Activated T-cell treated with anti-CD3 and anti-CD28 coated beads for 48 hours (primary cell): Measurements from ENCODE around the gene ACOT7.

Source experiments
- DNase-seq: peaks from one replicate; pipeline ENCODE4 v3.0.0-alpha.2; 2020; ENCODE audit warnings: low read depth

ACOT7 gene

DNA sequence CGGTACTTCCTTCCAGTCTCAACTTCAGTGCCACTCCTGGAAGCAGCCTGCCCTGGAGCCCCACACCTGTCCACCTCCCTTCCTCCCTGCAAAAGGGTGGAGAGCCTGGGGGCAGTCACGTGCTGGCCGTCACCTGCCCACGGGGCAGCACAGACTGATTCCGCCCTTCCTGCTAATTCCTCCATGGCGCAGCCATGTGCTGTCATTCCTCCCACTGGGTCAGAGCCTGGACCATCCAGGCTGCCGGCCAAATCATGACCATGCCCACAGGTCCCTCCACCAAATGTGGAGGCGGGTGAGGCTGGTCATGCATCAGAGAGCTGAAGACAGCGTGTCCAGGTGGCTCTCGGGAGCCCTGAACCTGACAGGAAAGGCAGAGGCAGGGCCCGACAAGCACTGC, 108.2 kb downstream of the ACOT7 start:
- no peak for DNase-seq

DNA sequence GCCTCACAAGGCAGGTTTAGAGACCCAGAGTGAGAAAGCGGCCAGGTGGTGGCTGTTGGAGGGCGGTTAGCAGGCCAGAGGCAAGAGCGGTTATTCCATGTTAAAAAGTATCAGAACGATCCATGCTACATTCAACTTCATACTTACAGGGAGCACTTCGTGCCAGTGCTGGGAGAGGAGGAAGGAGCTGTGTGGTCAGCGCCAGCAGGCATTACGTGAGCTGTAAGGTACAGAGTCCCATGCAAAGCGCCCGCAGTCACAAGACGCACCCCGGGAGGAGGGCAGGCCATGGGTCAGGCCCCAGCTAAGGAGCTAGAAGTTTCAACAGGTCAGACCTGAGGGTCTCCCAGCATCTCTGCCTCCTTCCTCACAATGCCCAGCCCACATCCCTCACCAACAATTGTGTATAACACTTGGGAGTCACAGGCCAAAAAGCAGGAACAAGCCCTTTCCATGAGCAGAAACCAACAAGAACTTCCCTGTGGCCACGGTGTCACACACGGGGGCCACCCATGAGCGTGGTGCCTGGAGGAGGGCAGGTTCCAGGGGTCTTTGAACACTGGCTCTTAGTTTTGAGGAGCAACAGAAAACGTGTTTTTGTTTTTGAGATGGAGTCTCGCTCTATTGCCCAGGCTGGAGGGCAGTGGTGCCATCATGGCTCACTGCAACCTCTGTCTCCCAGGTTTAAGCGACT, 110.8 kb downstream of the ACOT7 start:
- DNase-seq, result no peak

DNA sequence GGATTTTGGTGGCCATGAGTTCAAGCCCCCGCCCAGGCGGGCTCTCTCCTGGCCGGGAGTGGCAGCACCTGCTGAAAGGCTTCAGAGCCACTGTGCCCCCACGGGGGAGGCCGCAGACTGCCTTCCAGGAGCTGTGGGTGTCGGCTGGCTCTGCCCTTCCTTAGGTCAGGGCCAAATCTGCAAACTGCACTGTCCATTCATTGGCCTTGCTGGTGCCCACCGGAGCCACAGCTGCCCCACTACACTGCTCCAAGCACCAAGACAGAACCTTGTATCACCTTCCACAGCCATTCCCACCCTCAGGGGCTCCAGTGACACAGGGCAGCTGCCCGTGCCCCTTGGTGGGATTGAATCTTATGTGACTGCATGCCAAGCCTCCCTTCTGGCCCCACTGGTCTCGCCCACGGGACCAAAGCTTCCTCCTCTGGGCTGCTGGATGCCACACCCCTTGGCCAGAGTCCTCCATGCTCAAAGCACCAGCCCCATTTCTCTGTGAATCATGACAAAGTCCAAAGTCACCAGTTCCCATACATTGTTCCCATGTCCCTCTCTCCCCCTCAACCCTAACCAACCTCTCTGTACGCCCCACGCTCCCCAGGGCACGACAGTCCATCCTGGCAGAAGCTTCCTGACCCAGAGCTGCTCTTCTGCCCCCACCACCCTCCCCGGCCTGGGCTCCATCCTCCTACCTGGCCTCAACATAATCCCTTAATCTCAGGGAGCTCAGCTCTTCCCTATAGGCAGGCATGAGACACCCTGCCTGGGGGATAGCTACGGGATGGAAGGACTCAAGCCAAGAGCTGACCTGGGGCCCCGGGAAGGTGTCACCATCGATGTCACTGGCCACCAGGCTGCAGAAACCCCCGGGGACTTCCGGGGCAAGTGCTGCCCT, 111.8 kb downstream of the ACOT7 start:
- DNase-seq, result no peak

DNA sequence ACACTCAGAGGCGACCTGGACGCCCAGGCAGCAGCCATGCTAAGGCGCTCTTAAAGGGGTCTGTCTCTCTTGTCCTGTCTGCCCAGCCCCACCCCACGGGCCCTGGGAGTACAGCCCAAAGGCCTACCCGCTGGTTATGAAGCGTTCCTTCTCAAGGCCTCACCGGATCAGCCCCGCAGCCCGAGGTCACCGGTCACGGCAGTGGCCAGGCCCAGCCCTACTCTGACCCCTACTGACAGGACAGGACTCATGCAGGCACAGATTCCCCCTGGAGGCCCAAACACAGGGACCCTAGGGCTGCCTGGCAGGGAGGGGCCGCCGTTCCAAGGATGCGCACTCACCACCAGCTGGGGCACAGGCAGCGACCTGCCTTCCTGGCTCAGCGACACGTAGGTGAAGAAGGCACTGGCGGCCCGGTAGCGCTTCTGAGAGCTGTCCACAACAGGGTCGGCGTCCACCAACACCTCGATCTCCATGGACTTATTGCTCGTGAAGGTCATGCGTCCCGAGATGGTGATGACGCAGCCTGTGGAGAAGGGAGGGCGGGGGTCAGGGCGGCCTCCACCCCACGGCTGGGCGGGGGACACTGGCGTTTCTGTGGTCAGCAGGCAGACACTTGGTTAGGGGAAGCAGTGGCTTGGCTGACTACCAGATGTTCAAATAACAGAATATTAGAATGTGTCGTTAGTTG, 112.7 kb downstream of the ACOT7 start:
- DNase-seq, result no peak

DNA sequence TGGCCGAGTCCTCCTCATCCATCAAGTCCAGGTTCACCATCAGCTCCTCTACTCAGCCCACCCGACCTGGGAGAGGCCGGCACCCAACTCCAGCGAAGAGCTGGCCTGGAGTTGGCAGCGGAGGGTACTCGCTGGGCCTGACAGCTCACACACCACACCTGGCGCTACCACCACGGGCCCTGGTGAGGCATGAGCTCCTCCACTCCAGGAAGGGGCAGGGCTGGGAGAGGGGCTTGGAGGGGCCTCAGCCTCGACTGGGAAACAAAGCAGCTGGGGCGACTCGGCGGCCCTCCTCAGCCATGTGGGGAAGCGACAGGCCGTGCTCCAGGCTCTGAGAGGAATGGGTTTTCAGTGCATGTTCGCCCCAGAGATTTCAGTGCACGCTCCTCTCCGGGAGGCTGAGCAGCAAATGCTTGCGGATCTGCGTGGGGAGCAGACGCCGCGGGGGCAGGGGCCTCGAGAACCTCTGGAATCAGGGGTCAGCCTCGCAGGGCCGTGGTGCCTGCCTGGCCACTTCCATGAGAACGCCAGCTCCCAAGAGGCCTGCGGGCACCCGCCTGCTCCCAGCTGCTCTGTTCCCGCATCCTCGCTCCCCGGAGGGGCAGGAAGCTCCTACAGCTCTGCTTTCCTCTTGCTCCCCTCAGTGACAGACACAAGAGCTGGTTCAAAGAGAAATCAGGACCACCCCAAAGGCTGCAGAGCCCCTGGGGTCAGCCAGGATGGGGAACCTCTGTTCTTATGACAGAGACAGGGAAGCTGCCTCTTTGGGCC, 113.8 kb downstream of the ACOT7 start:
- no peak for DNase-seq

DNA sequence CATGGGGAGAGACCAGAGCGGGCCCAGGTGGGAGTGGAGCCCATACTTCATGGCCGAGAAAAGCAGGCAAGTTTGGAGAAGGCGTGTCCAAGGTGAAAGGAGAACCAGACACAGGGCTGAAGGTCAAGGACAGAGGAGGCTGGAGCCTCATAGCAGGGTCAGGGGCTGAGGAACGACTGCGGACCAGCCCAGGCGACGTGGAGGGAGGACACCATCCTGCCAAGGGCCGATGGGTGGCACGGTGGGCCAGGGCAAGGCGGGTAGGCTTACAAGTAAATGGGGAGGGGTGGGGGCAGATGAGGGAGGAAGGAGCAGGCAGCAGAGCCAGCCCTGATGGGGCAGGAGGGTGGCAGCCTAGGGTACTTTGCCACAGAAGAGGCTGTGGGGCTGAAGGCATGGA, 114.5 kb downstream of the ACOT7 start:
- DNase-seq, result no peak

DNA sequence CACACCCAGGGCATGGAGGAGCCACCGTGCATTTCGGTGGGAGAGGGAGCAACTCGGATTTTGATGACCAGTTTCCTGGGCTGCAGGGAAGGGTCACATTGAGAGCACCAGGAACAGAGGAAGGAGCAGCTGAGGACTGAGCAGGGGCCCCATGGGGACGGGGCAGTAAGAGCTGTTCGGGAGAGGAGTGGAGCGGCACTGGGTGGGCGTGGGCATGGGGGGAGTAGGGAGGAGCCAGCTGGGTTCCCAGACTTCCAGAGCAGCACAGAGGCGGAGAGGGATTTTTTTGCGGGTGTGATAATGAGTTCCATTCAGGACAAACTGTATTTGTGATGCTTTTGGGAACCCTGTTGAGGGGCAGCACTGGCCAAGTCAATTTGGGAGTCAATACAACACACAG, 115.3 kb downstream of the ACOT7 start:
- DNase-seq, result no peak

DNA sequence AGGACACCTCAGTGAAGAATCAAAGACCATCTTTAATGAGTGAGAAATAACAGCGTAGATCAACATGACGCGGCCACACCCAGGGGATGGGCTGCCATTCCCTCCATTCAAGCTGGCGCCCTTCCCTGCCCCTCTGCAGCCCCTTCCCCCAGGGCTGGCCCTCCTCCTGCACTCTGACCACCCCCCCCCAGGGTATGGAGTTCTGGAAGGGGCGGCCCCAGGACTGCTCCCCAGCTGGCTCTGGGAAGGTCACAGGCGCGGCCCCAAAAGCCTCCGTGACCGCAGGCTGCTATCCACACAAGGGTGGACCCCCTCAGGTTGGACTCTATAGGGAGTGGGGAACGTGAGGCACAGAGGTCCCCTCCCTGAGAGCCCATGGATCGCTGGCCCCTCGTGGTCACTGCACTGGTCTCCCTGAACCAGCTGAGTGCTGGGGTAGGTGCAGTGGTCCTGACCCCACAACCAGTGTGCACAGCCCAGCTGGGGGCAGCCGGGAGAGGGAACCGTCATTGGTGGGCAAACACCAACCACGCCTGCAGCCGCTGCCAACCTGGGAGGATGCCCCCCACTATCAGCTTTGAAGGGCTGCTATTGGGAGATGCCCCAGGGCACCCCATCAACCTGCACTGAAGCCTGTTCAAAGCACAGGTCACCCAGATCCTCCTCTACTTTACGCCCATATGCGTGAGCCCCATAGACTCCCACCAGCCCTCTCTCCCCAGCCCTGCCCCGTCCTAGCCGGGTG, 116.6 kb downstream of the ACOT7 start:
- DNase-seq, result no peak

DNA sequence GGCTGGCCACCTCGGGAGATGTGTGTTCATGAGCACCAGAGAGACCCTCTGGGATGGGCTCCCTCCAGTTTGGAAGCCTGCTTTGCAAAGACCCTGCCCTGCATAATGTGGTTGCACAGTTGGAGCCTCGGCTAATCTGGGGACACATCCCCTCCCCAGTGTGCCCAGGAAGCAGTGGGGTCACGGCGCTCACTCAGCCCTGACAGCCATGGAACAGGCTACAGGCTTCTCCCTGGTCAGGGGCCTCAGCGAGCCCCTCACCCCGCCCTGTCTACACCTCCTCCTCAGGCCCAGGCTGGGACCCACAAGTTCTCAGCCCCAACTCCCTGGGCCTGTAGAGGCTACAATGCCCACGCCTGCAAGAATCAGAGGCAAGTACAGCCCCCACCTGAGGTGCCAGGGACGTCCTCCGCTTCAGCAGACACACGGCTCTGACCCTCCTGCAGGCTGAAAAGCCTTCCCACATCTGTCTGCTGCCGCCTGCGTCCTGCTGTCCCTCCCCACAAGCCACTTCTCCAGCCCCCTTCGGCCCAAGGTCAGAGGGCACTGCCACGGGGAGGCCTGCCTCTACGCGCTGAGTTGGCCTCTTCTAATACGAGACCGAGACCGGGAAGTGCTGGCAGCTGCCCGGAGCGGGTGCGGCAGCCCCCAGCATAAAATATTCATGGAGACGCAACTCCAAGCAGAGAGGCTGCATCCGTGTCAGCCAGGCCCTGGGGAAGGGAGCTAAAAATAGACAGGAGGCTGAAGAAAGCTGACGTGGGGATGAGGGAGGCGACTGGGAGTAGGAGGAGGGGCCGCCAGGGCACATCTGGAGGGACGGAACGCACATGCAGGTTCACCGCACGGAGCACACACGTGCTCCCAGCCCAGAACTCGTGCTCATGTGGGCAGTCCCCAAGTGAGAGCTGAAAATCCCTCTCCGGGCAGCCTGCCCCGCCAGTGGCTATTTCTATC, 117.5 kb downstream of the ACOT7 start:
- DNase-seq, result no peak

DNA sequence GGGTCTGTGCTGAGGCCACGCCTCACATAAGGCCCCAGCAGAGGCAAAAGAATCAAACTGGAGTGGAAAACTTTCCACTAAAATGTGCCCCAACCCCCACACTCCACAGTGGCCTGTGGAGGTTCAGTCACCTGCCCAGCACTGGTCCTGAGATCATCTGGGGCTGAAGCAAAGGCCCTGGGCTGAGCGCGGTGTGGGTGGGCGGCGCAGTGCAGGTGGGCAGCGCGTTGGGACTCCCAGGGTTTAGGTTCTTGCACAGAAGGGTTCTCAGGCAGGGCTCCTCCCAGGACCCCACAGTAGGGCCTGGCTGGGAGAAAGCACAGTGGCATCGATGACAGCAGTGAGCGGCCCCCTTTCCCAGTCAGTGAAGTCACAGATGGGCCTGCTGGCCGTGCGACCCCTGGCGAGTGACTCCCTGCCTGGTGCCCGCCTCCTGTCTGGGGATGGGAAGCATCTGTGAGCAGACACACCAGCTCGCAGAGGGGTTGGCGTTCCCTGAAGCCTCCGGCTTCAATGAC, 118.9 kb downstream of the ACOT7 start:
- DNase-seq, result no peak

DNA sequence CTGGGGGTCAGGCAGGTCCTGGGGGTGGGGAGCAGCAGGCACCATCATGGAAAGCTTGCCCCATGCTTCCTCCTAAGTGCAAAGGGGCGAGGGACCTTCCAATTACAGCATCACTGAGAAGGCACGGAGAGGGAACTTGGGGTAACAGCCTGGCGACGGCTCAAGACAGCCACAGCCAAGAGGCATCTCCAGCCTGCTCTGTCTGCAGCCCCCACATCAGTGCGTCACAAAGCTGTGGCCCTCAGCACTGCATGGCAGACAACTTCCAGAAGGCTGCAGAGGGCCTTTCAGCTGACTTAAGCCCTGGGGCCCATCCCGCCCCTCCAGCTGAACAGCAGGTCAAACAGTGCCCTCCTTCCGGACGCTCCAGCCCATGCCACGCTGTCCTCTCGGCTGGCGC, 119.5 kb downstream of the ACOT7 start:
- no peak for DNase-seq

DNA sequence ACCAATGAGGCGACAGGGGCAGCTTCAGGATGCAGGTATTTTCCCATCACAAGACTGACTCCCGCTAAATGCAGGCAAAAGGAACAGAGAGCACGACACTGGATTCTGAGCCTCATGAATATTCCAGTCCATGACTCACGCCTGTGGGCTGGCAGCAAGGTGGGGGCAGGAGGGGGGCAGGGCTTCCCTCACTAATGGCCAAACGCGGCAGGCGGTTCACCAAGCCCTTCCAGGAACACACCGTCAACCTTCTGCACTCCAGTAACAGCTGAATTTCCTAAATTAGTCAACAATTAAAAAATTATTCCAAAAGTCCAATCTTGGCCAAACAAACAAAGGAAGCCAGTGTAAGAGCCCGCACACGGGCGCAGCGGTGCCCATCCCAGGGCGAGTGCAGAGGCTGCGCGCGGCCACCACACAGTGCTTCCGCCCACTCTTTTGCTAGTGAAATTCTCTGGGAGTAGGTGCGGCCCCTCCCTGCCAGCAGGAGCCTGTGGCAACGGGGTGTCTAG, 120.1 kb downstream of the ACOT7 start:
- no peak for DNase-seq

DNA sequence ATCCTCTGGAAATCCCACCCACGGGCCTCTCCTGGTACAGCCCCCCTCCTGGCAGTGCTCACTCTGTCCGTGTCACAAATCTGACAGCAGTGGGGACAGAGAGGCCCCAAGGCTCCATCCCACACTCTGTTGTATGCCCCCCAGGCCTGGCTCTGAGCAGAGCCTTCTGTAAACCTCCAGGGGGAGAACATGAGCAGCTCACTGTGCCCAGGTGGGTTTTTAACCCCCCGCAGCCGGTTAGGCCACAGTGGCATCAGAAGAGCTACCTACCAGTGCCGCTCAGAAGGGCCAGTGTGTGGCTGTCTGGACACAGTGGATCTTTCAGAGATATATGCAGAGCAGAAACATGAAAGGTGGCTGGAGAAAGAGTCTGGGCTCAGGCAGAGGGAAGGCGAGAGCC, 120.7 kb downstream of the ACOT7 start:
- no peak for DNase-seq

DNA sequence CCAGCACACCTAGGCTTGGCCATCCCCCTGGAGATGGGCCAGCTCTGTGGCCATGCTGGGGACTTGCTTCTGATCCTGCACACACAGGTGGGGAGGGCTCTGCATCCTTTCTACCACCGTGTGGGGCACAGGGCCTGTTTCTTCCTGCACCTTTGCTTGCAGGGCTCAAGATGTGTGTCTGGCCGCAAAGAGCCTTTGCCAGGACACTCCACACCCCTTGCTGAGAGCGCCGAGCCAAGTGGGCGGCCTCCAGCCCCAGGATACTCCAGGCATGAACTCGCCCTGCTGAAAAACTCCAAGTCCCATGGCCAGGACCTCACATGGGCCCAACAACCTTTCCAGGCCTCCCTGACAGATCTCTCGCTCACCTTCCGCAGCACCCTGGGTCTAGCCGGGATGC, 121.1 kb downstream of the ACOT7 start:
- DNase-seq, result no peak

DNA sequence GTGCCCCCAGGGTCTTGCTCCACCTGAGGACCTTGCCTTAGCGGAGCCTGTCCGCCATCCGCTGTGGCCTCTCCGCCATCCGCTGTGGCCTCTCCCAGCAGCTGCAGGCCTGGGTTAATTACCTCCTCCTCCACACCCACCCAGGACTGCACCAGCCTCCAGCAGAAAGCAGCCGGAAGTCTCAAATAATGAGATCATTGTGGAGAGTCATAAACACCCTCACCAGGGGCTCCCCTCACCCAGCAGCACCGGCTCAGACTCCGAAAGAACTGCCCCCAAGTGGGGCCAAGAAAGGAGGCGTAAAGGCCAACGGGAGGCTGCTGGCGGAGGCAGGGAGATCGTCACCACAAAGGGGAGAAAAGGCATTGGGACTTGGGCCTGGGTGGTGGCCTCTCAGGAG, 122.0 kb downstream of the ACOT7 start:
- DNase-seq, result no peak

DNA sequence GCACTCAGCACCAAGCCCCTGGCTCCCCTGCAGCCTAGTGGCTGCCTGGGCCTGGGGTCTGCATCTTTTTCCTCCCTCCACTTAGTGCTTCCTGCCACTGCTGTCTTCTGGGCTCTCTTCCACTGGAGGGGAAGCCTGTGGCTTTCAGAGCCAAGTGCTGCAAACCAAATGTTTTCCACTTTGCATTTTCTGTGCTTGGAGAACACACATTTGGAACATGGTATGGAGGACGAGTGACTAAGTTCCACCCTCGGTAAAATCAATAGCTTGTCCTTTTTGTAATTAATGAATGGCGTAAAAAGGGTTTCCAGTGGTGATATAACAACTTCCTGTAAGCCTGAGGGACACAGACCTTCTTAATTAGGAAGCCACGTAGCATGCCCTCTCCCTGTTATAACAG, 122.6 kb downstream of the ACOT7 start:
- DNase-seq, result no peak

DNA sequence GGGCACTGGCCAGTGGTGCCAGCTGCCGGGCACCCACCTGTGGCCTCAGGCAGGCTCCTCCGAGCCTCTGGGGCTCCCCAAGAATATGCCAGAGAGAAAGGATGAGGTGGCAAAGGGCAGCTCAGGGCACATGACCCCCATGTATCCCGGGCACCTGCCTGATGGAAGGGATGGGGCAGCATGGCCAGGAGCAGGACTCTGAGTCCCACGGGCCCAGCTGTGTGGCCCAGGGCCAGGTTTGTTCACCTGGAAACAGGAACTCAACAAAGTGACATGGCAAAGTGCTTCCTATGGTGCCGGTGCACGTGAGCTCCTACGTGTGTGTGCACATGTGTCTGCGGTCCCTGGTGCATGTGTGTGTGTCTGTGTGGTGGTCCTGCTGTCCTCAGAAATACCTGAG, 123.2 kb downstream of the ACOT7 start:
- no peak for DNase-seq

DNA sequence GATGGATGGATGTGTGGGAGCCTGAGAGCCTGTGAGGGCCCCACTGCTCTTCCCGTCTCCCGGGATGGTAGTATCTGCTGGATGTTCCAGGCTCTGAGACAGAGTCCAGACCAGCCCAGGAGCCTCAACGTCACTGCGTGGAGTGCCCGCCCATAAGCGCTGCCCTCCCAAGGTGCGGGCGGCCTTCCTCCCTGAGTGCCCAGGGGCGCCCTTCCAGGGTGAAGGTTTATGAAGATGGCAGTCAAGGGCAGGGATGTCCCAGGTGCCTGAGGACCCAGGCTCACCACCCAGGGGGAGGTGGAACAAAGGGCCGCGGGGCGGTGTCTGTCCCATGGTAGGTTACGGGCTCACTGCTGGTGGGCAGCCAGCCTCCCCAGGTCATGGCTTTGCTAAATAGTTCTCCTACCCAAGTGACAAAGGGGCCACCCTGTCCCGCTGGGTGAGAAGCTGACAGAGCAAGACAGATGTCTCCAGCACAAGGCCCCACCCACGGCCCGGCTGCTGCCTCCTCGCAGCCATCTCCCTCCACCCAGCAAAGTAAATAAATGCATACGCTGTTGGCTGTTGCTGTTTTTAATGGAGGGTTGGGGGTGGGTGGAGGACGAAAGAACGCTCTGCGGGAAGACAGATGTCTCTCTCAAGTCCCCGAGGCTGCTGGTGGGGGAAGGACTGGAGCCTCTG, 123.7 kb downstream of the ACOT7 start:
- no peak for DNase-seq

DNA sequence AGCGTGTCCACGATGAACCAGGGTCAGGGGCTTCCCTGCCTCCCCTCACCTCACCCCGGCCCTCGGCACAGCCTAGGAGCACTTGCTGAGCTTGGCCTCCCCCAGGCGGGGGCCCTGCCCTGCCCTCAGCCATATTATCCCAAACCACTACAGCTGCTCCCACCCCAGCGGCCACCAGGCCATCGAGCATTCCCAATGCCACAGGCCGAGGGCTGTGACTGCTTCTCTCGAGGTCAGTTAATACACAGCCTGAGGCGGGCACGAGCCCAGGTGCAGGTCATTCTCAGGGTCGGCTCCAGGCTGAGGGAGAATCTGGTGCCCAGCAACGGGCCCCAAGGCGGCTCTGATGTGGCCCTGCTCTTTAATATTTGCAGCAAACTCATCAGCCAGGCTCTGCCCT, 124.3 kb downstream of the ACOT7 start:
- DNase-seq, result no peak
